Transverse colon (tissue), 4 donors: Measurements from ENCODE around the gene MUCL3. TPM values are rescaled to one million over a fixed set of nuclear protein-coding genes. Genes with fewer than 3 reads are reported as not detected.

Source experiments
- DNase-seq: peaks from one replicate; pipeline ENCODE4 v3.0.0-alpha.2; 2019
- H3K27ac ChIP-seq, 4 donors: fragments of 200-600 bp; sonication (generic); 2 replicates each; pipeline ENCODE4 v1.5.1; 2016 to 2018; ENCODE audit warnings: inconsistent platforms in 4 of 4
- H3K27me3 ChIP-seq: fragments of 200-600 bp; sonication (generic); 2 replicates; pipeline ENCODE4 v1.5.1; 2017; ENCODE audit warnings: inconsistent platforms
- H3K36me3 ChIP-seq, 4 donors: fragments of 200-600 bp; sonication (generic); 2 replicates each; pipeline ENCODE4 v1.5.1; 2017 to 2019; ENCODE audit warnings: inconsistent platforms in 4 of 4
- H3K4me1 ChIP-seq, 4 donors: fragments of 200-600 bp; sonication (generic); 2 replicates each; pipeline ENCODE4 v1.5.1; 2017 to 2020; ENCODE audit warnings: inconsistent platforms in 4 of 4
- H3K4me3 ChIP-seq, 4 donors: fragments of 200-600 bp; sonication (generic); 1 replicate in 1 of 4; 2 replicates in 3 of 4; pipeline versions ENCODE4 v1.5.1 to v1.6.1; 2017 to 2019; ENCODE audit warnings: inconsistent platforms in 4 of 4
- H3K9me3 ChIP-seq, 2 donors: fragments of 200-600 bp; sonication (generic); 2 replicates each; pipeline ENCODE4 v1.5.1; 2017 to 2019; ENCODE audit warnings: inconsistent platforms in 2 of 2
- CTCF ChIP-seq, 5 experiments: fragments of 200-600 bp in 3 of 5; fragments of 450-650 bp in 2 of 5; sonication (generic) in 3 of 5; IDR thresholded peaks; 1 replicate in 2 of 5; 2 replicates in 3 of 5; pipeline ENCODE4 v1.5.1; 2016 to 2017; ENCODE audit warnings: antibody characterized with exemption in 5 of 5, inconsistent platforms in 3 of 5, mild to moderate bottlenecking in 2 of 5, moderate library complexity in 1 of 5
- EP300 ChIP-seq: sonication (generic); formaldehyde crosslinking; IDR thresholded peaks from one replicate; pipeline ENCODE4 v1.6.1; 2017; ENCODE audit warnings: antibody characterized with exemption, low read depth
- POLR2A ChIP-seq: fragments of 450-650 bp; IDR thresholded peaks from one replicate; pipeline ENCODE4 v1.6.1; 2016; ENCODE audit warnings: antibody characterized with exemption, mild to moderate bottlenecking, moderate library complexity
- POLR2AphosphoS5 ChIP-seq, 3 donors: sonication (generic); formaldehyde crosslinking; IDR thresholded peaks; one replicate each; pipeline ENCODE4 v1.6.1; 2016; ENCODE audit warnings: antibody characterized with exemption in 3 of 3
- WGBS, 2 donors: methylation state at CpG; one replicate each; pipeline ENCODE4 v1.1.5; 2018; ENCODE audit warnings: low coverage in 1 of 2; 5-methylcytosine and 5-hydroxymethylcytosine counted together
- in situ Hi-C, 4 donors: fragments of 200-750 bp; cut with MboI; loops; one replicate each; pipeline versions ENCODE4 v1.15.0 to v1.15.1; 2017; ENCODE audit warnings: low sequenced_read_pairs in 3 of 4, low pct_ligation_motif_present in 1 of 4, low pct_unique_long_range_greater_than_20kb in 1 of 4
- intact Hi-C: fragments of 100-400 bp; cut with DNase I; formaldehyde crosslinking; loops from one replicate; pipeline ENCODE4 v1.15.1; 2023; ENCODE audit warnings: low total_unique reads
- total RNA-seq, 4 donors: library from RNA; depleted of rRNA; stranded (reverse); fragments of >200 nt; gene quantifications; one replicate each; pipeline ENCODE4 v1.1.0, GENCODE V29; 2016

The MUCL3 gene
- total RNA-seq, 4 donors from 2014 or later: 0.16 to 0.41 TPM; not detected in 2

GRCh38 chr6:30979141-30979540, 38.4 kb downstream of the MUCL3 start:
- in situ Hi-C loops: no loop called here
- Histone ChIP-seq H3K27me3 (peaks cover 18% of the 10 kb centered on the region), H3K4me1 (peaks cover 0 to 5% (median 0%) of the 10 kb centered on the region in 4 donors), H3K36me3 (no peaks in the 10 kb centered on the region), H3K27ac (no peak overlapping the region), H3K9me3 (no peaks in the 10 kb centered on the region), H3K4me3 (no peak overlapping the region)
- DNase-seq: no peak
- intact Hi-C loops: no loop called here
- TF ChIP-seq POLR2AphosphoS5 (IDR thresholded peaks at IDR 0.05): no peak
- TF ChIP-seq CTCF (IDR thresholded peaks at IDR 0.05): no peak
- TF ChIP-seq POLR2A: no peak
- no peak for TF ChIP-seq EP300
- WGBS, 2 donors: 29 to 43% methylated on average over 1 of the region's 1 CpG

- Histone ChIP-seq H3K36me3 (no peaks in the 10 kb centered on the region), H3K27ac (no peak overlapping the region), H3K4me3 (no peak overlapping the region), H3K9me3 (no peaks in the 10 kb centered on the region), H3K27me3 (peaks cover 21% of the 10 kb centered on the region), H3K4me1 (peaks cover 0 to 5% (median 0%) of the 10 kb centered on the region in 4 donors)
- no peak for DNase-seq
- in situ Hi-C loops: no loop called here
- TF ChIP-seq CTCF (IDR thresholded peaks at IDR 0.05) (no peak), EP300 (no peak), POLR2AphosphoS5 (IDR thresholded peaks at IDR 0.05) (no peak), POLR2A (no peak)
- intact Hi-C loops: no loop called here
- 59 to 67% methylated on average over 4 of the region's 4 CpGs for WGBS, 2 donors
Observed at GRCh38 chr6:30979690-30980089, 38.9 kb downstream of the MUCL3 start.

GRCh38 chr6:30981942-30982772, 41.4 kb downstream of the MUCL3 start:
- 31 to 39% methylated on average over 6 to 13 of the region's 13 CpGs for WGBS, 2 donors
- peaks cover 0 to 5% (median 0%) of the 10 kb centered on the region in 4 donors for H3K4me1 ChIP-seq
- intact Hi-C loops: no loop called here
- H3K36me3 ChIP-seq: no peaks in the 10 kb centered on the region
- TF ChIP-seq POLR2AphosphoS5 (IDR thresholded peaks at IDR 0.05): no peak
- TF ChIP-seq CTCF (IDR thresholded peaks at IDR 0.05): no peak
- no peak for DNase-seq
- no peak overlapping the region for H3K4me3 ChIP-seq
- H3K9me3 ChIP-seq: no peaks in the 10 kb centered on the region
- in situ Hi-C loops: no loop called here
- H3K27me3 ChIP-seq: peaks cover 21% of the 10 kb centered on the region
- no peak overlapping the region for H3K27ac ChIP-seq

GRCh38 chr6:30983439-30983838, 42.7 kb downstream of the MUCL3 start, which contains the start of gene MUC21:
Gene MUC21 (plus strand): TSS chr6:30983718. CDS start chr6:30983959, 241 bp downstream.
- peaks cover 21% of the 10 kb centered on the region for H3K27me3 ChIP-seq
- in situ Hi-C loops: no loop called here
- H3K4me3 ChIP-seq: no peak within 1 kb of the TSS
- no peaks in the 10 kb centered on the region for H3K9me3 ChIP-seq
- 48 to 58% methylated on average over 3 to 6 of the region's 6 CpGs for WGBS, 2 donors
- TF ChIP-seq CTCF (IDR thresholded peaks at IDR 0.05) (no peak), POLR2A (no peak), POLR2AphosphoS5 (IDR thresholded peaks at IDR 0.05) (no peak), EP300 (no peak)
- H3K4me1 ChIP-seq: peaks cover 0 to 5% (median 0%) of the 10 kb centered on the region in 4 donors
- no peak for DNase-seq
- intact Hi-C loops: no loop called here
- no peak within 1 kb of the TSS for H3K27ac ChIP-seq
- H3K36me3 ChIP-seq: no peaks in the 10 kb centered on the region
